GM21526 (cell line): ENCODE measurements around the gene CACNG3.
"Not testable (repeated sequence)": the region's sequence is repeated elsewhere in the genome, so short reads cannot be mapped to it uniquely, and the experiment has no call there.

Experiments used
- ATAC-seq: cut with Tn5 transposase; IDR thresholded peaks from one replicate; pipeline ENCODE4 v1.9.1; 2021; ENCODE audit warnings: moderate library complexity; ENCODE audit not compliant: unreplicated experiment, low FRiP score

The CACNG3 gene

DNA sequence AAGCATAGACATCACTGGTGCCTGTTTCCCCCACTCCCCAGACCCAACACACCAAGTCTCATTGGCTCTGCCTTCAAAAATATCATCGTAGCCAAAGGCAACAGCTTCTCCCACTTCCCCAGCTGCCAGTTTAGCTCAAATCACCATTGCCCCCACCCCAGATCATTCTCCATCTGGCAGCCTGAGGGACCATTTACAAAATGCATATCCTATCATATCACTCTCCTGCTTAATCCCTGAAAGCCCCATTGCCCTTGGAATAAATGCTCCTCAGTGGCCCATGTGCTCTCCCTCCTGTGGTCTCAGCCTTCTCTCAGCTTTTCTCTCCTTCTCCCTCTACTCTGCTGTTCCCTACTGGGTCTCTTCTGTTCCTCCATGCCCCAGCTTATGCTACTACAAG lies 68.3 kb downstream of the CACNG3 start:
- ATAC-seq, result no peak

DNA sequence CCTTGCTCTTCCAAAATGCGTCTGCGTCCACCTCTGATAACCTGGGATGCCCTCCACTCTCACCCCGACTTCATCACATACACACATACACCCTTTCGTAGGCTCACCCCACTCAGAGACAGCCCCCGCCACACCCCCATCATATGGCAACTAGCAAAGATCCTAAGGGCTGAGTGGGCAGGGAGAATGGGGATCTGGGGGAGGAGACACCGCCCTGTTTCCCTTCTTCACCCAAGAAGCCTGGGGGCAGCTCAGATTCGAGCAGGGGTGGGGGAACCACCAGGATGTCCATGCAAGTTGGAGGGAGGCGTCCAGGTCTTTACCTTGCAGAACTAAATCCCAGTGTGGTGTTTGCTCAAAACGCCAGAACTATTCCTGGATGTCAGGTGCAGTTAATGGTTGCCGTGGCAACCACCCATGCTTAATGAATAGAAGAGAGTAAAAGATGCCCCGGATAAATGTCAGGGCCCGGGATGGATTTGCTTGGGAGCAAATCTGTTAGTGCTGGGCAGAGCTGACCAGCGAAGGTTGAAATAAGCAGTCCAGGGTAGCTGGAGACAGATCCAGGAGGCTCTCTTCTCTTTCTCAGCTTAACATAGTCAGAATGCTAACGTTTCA lies 72.8 kb downstream of the CACNG3 start:
- no peak for ATAC-seq

DNA sequence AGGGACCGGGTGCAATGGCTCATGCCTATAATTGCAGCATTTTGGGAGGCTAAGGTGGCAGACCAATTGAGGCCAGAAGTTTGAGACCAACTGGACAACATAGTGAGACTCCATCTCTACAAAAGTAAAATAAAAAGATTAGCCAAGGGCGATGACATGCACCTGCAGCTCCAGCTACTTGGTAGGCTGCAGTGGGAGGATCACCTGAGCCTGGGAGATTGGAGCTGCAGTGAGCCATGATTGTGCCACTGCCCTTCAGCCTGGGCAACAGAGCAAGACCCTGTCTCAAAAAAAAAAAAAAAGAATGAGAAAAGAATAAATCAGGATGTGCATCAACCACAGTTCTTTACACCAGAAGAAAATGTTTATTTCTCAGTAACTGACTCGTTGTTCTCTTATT lies 76.0 kb downstream of the CACNG3 start:
- ATAC-seq, result no peak

DNA sequence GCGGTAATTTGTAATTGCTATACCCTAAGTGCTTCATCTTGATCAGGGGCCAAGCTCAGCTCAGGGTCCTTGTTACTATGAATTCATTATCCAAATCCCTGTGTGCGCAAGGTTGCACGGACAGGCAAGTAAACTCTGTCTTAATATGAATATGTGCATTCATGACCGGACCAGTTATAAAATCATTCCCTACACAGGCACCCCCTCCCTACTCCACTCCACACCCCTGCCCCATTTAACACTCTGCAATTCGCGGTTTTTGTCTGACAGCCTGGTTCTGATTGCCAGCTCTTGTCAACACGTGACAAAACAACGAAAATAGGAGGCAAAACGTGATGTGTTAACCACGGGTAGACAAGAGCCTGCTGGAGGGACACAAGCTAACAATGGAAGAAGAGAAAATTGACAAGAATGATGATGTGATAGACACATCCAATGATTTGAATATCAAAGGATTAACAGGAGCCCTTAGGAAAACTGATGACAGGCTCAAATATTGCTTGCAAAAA lies 76.5 kb downstream of the CACNG3 start:
- no peak for ATAC-seq

DNA sequence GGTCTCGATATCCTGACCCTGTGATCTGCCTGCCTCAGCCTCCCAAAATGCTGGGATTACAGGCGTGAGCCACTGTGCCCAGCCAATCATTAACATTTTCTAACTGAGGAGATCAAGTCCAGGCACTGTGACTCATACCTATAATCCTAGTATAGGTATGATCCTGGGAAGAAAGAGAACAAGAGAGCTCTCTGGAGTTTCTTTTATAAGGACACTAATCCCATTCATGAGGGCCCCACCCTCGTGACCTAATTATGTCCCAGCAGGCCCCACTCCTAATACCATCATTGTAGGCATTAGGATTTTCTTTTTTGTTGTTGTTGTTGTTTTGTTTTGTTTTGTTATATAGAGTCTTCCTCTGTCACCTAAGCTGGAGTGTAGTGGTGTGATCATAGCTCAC lies 80.4 kb downstream of the CACNG3 start:
- ATAC-seq, result no peak

DNA sequence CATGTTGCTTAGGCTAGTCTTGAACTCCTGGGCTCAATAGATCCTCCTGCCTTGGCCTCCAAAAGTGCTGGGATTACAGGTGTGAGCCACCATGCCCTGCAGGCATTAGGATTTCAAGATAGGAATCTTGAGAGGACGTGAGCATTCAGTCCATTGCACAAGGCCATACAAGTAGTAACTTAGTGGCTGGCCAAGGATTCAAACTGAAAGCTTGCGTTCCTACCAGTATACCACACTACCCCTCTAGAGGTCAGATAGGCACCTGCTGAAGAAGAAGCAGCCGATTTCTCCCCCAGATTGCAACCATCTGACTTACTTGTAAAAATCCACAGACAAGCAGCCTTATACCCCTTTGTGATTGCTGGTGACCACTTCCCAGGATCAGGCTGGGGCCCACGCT lies 80.9 kb downstream of the CACNG3 start:
- no peak for ATAC-seq

DNA sequence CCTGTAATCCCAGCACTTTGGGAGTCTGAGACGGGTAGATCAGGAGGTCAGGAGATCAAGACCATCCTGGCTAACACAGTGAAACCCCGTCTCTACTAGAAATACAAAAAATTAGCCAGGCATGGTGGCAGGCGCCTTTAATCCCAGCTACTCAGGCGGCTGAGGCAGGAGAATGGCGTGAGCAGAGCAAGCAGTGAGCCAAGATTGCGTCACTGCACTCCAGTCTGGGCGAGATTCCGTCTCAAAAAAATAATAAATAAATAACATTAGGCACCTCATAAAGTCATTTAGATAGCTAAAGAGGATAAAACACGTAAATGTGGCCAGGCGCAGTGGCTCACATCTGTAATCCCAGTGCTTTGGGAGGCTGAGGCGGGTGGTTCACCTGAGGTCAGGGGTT lies 87.7 kb downstream of the CACNG3 start:
- not testable (repeated sequence) for ATAC-seq

DNA sequence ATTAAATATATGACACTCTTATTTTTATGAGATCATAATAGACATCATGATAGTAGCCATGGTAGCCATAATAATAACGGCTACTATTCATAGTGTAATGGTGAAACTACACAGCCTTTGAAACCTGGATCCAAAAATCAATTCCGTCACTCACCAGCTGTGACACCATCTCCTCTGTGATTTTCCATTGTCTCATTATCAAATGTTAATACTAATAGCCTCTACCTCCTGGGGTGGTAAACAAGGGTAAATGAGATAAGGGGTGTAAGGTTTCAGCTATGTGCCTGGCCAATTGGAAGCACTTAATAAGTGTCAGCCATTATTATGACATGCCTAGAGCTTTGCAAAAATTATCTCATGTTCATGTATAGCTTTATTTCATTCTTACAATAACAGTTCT lies 88.6 kb downstream of the CACNG3 start:
- ATAC-seq, result no peak

DNA sequence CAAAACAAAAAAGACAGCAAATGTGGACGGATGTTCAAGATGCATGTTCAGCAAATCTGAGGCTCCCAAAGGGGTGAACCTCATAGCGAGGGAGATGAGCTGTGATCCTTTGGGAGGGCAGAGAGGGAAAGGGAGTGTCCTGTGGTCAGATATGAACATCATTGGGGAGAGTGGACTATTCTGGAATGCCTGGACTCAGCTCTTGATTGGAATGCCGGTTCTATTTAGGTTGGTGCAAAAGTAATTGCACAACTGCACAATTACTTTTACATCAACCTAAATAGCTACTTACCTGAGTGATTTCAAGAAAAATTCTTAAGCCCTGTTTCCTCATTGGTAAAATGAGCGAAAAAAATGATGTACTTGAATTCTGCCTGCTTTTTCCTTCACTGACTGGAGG lies 89.6 kb downstream of the CACNG3 start:
- ATAC-seq, result no peak

DNA sequence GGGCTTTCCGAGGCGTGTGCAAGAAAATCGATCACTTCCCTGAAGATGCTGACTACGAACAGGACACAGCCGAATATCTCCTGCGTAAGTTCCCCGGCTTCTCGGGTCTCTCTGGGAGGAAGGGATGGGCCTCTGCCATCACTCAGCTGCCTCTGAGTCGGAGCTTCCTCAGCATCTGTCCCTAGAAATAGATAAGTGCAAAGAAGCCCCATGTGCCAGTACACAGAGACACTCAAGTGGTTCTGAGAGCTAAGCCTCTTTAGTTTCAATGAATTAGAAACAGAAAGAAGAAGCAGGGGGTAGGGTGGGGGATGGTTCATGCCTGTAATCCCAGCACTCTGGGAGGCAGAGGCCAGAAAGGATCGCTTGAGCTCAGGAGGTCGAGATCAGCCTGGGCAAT lies 90.6 kb downstream of the CACNG3 start:
- ATAC-seq, result no peak

DNA sequence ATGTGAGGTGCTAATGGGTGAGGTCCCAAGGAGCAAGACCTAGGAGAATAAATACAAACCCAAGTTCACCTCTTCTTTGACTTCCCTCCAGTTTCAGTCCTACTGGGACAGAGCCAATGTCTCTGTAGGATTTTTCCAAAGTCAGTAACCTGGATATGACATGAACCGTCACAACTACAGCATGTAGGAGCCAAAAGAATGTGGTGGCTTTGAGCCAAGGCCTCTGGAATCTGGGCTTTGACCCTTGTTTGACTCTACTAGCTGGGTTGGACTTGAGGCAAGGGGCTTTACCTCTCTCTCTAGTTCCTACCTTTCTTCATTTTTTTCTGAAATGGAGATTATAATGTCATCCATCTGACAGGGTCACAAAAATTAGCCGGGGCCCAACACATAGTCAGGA lies 91.4 kb downstream of the CACNG3 start:
- ATAC-seq, result no peak

DNA sequence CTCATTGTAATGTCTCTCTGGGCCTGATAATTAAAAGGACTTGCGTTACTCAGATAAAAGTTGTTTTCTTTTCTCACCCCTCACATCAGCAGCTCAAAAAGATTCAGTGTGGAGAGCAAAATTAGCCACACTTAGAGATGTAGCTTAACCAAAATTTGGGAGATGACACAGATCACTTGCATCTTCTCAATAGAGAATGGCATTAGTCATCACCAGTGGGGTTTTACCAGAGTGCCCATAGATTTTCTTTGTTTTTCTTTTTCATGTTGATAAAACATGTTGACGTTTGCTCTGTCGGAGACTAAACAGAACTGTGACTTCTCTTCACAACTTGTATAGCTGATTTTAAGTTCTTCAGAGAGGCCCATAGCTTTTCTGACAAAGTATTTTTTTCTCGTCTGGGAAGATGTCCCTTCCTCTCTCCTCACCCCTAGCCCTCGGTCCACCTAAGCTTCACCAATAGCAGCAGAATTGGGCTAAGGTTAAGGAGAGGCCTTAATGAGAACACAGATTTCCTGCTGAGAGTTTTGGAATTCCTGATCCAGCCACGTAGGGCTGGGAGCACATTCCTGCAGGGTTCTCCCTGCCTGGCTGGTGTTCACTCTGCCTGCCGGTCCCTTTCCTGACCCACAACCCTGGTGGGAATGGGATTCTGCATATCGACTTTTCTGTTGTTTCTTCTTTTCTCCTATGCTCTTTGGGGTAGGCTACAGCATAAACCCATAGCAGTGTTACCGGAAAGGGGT lies 92.6 kb downstream of the CACNG3 start:
- ATAC-seq, result no peak

DNA sequence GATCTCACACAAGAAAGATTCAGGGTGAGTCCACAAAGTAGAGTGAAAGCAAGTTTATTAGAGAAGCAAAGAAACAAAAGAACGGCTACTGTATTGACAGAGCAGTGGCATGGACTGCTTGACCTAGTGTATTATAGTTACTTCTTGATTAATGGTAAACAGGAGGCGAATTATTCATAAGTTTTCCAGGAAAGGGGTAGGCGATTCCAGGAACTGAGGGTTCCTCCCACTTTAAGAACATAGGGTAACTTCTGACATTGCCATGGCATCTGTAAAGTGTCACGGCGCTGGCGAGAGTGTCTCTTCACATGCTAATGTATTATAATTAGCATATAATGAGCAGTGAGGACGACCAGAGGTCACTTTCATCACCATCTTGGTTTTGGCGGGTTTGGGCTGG lies 93.2 kb downstream of the CACNG3 start:
- no peak for ATAC-seq

DNA sequence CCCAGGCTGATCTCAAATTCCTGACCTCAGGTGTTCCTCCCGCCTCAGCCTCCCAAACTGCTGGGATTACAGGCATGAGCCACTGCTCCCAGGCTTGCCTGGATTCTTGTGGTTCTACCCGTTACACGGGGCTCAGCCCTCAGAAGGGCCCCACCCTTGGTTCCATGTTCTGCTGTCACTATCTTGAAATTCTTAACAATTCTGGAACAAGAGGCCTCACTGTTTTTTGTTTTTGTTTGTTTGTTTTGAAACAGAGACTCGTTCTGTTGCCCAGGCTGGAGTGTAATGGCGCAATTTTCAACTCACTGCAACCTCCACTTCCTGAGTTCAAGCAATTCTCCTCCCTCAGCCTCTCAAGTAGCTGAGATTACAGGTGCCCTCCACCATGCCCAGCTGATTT lies 96.6 kb downstream of the CACNG3 start:
- no peak for ATAC-seq

DNA sequence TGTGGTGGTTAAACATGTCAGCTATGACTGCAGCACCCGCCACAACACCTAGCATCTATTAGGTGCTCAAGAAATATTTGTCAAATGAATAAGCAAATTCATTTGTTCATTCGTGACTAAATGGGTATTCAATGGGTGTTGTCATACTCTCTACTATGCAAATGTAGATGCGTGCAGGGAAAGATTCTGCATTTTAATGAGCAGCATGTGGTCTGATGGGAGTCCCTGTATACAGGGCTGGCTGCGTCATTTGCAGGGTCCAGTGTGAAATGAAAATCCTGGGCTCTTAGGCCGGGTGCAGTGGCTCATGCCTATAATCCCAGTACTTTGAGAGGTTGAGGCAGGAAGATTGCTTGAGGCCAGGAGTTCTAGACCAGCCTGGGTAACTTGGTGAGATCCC lies 97.5 kb downstream of the CACNG3 start:
- no peak for ATAC-seq

DNA sequence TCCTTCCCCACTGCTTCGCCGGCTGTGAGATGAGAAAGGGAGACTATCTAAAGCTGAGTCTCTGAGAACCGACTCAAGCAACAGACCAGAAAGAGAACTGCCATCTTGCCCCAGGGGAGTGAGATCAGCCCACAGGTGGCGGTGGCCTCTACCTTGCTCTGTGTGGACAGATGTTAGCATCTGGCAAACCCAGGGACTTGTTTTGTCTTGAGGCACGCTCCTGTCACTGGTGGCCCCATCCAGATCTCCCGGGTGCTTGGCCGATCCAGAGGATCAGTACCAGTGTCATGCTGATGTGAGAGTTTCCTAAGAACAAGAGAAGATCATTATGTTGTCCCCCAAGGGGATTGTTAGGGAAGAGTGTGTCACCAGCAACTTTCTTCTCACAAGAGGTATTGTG lies 101.4 kb downstream of the CACNG3 start:
- no peak for ATAC-seq

DNA sequence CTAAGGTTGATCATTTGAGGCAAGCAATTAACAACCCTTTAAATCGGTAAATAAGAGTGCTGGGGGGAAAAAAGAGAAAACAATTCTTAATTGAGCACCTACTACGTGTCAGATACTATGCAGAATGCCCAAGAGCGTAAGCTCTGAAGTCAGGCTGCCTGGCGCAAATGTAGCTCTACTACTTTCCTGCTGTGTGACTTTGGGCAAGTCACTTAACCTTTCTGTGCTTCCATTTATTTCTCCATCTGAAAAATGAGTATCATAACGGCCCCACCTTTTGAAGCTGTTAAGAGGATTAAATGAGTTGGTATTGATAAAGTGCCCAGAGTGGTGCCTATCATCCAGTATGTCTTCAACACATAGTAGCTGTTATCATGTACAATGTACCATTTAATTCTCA lies 102.0 kb downstream of the CACNG3 start:
- ATAC-seq, result no peak

DNA sequence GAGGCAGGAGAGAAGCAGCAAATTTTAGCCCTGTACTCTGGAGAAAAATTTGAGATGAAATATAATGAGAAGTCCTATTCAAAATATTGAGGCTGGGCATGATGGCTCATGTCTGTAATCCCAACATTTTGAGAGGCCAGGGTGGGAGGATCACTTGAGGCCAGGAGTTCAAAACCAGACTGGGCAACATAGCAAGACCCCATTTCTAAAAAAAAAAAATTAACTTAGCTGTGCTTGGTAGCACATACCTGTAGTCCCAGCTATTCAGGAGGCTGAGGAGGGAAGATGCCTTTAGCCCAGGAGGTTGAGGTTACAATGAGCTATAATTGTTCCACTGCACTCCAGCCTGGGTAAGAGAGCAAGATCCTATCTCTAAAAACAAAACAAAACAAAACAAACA lies 103.4 kb downstream of the CACNG3 start:
- no peak for ATAC-seq

DNA sequence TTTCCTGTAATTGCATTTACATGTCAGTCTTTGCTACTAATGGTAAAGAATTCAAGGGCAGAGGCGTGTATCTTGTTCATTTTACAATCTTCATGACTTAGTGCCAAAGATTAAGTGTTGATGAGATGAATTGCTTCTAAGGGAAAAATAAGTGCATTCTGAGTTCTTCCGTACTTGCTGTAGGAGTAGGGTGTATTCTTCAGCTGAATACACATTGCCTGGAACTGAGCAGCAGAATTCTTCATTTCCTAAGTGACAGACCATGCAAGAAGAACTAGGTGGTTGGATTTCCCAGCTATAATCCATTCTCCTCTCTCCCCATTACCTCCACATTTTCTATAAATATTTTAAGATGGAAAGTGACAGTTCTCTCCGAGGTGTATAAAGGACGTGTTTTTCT lies 104.8 kb downstream of the CACNG3 start:
- ATAC-seq, result no peak

DNA sequence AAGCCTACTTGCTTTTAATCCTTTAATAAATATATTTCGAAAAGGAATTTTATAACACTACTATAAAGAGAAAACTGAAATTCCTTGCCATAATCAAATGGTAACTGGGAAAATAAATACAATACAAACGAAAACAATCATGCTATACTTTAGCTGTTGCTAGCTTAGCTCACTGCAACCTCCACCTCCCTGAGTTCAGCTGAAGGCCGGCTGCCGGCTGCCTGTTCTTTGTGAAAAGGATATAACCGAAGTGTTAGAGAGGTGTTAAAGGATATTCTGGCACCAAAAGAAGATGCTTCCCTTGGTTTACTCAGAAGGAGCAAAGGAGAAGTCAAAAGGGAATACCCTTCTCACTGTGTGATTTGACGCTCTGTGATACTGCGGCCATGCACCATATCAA lies 108.5 kb downstream of the CACNG3 start:
- no peak for ATAC-seq

DNA sequence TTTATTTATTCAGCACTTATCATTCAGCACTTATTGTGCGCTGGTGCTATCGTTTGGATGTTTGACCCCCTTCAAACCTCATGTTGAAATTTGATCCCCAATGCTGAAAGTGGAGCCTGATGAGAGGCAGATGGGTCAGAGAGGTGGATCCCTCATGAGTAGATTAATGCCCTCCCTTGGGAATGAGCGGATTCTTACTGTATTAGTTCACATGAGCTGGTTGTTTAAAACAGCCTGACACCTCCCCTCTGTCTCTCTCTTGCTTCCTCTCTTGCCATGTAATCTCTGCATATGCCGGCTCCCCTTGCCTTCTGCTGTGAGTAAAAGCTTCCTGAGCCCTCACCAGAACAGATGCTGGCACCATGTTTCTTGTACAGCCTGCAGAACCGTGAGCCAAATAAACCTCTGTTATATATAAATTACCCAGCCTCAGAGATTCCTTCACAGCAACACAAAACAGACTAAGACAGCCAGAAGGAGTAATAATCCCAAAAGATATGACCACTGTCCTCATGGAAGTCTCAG lies 111.1 kb downstream of the CACNG3 start:
- no peak for ATAC-seq

DNA sequence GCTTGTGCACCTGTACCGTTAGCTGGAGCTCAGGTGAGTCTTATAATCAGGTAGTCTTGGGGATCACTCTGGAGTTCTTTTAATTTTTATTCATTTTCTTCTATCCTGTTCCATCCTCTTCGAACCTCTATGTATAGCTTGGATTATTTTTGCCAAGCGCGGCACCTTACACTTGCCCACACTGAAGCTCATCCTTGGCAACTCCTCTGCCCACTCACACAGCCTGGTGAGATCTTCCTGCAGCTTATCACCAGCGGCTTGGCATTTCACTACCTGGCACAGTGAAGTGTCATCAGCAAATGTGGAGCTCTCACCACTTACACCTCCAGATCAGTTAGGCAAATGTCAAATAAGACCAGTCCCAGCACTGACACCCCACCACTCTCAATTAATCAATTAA lies 116.7 kb downstream of the CACNG3 start:
- no peak for ATAC-seq
